Measurements from ENCODE around the gene CYP3A4.
"Not testable (repeated sequence)": the region's sequence is repeated elsewhere in the genome, so short reads cannot be mapped to it uniquely, and the experiment has no call there.

DNA sequence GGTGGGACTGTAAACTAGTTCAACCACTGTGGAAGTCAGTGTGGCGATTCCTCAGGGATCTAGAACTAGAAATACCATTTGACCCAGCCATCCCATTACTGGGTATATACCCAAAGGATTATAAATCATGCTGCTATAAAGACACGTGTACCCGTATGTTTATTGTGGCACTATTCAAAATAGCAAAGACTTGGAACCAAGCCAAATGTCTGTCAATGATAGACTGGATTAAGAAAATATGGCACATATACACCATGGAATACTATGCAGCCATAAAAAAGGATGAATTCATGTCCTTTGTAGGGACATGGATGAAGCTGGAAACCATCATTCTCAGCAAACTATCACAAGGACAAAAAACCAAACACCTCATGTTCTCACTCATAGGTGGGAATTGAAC is 37.1 kb downstream of the CYP3A4 start:
- TF ChIP-seq, protein P1, sequence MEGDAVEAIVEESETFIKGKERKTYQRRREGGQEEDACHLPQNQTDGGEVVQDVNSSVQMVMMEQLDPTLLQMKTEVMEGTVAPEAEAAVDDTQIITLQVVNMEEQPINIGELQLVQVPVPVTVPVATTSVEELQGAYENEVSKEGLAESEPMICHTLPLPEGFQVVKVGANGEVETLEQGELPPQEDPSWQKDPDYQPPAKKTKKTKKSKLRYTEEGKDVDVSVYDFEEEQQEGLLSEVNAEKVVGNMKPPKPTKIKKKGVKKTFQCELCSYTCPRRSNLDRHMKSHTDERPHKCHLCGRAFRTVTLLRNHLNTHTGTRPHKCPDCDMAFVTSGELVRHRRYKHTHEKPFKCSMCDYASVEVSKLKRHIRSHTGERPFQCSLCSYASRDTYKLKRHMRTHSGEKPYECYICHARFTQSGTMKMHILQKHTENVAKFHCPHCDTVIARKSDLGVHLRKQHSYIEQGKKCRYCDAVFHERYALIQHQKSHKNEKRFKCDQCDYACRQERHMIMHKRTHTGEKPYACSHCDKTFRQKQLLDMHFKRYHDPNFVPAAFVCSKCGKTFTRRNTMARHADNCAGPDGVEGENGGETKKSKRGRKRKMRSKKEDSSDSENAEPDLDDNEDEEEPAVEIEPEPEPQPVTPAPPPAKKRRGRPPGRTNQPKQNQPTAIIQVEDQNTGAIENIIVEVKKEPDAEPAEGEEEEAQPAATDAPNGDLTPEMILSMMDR (IDR thresholded peaks at IDR 0.05), result not testable (repeated sequence)
- TF ChIP-seq POLR2A, EP300, POLR2AphosphoS5 (IDR thresholded peaks at IDR 0.05): not testable (repeated sequence)
